ENCODE results near the gene FILIP1L. TPM values are rescaled to one million over a fixed set of nuclear protein-coding genes. Genes with fewer than 3 reads are reported as not detected.

The FILIP1L gene
- total RNA-seq, 1 donor: 0.42 TPM

GRCh38 chr3:99931059-99931458 is 183.2 kb downstream of the FILIP1L start:
- H3K9me3 ChIP-seq (ENCODE audit: low read depth, low read length): no peaks in the 10 kb centered on the region
- H3K27me3 ChIP-seq (ENCODE audit: insufficient read depth, low read length): no peaks in the 10 kb centered on the region
- no peaks in the 10 kb centered on the region for H3K4me1 ChIP-seq (ENCODE audit: insufficient read depth, low read length)
- H3K4me3 ChIP-seq (ENCODE audit: low read length): no peak overlapping the region

DNA sequence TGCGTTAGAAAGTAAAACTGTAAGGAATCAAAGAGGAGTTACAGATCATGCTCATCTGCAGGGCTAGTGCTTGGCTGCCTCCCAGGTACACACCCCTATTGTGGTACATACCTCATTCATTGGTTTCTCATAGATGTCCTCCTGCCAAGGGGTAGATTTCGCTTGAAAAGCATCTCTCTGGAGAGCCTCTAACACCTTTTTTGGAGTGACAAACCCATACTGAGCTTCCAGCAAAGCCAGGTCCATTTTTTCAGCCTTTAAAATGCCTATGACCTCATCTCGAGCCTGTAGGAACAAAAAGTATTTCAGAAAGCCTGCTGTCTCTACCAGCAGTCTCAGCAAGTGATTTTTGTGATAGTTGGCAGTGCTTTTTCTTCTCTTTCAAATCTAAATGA is 184.6 kb downstream of the FILIP1L start:
- Histone ChIP-seq H3K27me3 (ENCODE audit: insufficient read depth, low read length) (no peaks in the 10 kb centered on the region), H3K4me1 (ENCODE audit: insufficient read depth, low read length) (no peaks in the 10 kb centered on the region), H3K9me3 (ENCODE audit: low read depth, low read length) (no peaks in the 10 kb centered on the region), H3K4me3 (ENCODE audit: low read length) (no peak overlapping the region)

DNA sequence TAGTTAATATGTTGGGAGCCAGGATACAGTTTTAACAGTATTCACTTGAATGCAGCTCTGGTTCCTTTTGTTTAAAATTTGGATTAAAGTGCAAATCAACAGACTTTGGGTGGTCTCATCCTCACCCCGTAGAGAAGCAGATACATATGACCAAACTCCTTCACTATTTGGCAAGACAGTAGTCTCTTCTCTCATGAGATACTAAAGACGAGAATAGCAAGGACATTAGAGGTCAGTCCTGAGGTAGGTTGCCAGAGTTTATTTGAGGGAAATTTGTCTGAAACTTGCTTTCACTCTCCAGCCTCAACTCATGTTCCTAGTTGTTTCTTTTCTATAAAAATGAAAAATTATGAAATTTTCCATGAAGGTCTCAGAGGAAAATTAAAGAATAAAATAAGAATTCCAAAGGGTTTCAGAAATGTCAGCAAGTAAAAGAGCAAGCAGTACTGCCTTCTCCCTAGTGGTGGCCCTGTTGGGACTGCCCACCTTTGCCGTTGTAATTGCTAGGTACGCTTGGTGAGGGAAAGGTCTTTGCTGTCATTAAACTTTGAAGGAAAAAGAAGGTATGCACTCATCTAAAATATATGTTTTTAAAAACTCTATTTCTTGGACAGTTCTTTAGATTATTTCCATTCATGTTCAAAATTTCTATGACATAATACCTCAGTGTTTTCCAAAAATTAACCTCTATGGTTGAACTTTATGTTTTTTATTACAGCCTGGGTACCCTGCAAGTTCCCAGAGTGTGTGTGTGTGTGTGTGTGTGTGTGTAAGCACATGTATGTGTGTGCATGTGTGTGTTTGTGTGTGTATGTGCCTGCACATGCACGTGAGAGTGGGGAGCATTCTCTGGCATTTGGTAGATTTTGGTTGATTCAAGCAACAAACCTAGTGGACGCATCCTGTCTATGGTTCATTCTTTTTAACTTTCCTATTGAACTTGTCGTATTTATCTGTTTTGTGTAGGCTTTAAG is 185.2 kb downstream of the FILIP1L start:
- no peaks in the 10 kb centered on the region for H3K9me3 ChIP-seq (ENCODE audit: low read depth, low read length)
- H3K4me1 ChIP-seq (ENCODE audit: insufficient read depth, low read length): no peaks in the 10 kb centered on the region
- no peaks in the 10 kb centered on the region for H3K27me3 ChIP-seq (ENCODE audit: insufficient read depth, low read length)
- H3K4me3 ChIP-seq (ENCODE audit: low read length): no peak overlapping the region

GRCh38 chr3:99927671-99928457 is 186.4 kb downstream of the FILIP1L start:
- H3K4me1 ChIP-seq (ENCODE audit: insufficient read depth, low read length): no peaks in the 10 kb centered on the region
- H3K9me3 ChIP-seq (ENCODE audit: low read depth, low read length): no peaks in the 10 kb centered on the region
- H3K4me3 ChIP-seq (ENCODE audit: low read length): no peak overlapping the region
- no peaks in the 10 kb centered on the region for H3K27me3 ChIP-seq (ENCODE audit: insufficient read depth, low read length)

- Histone ChIP-seq H3K4me3 (ENCODE audit: low read length) (no peak overlapping the region), H3K4me1 (ENCODE audit: insufficient read depth, low read length) (peaks cover 7% of the 10 kb centered on the region), H3K27me3 (ENCODE audit: insufficient read depth, low read length) (no peaks in the 10 kb centered on the region), H3K9me3 (ENCODE audit: low read depth, low read length) (no peaks in the 10 kb centered on the region)
These were observed 188.6 kb downstream of the FILIP1L start for GRCh38 chr3:99925584-99926230.

DNA sequence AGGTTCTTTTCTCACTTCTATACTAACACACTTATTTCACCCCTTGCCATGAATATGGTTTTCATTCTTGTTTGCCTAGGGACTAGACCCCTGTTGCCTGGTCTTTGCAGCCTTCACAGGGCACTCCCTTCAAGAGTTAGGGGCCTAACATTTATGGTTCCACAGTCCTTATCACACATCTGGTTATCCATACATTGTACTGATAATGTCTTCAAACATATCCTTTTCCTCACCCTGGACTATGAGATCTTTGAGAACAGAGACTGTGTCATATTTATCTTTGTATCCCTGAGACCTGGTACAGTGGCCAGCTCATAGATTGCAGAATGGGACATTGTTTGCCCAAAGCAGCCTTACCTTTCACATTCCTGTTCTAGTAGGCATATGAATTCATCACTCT is 190.4 kb downstream of the FILIP1L start:
- Histone ChIP-seq H3K4me1 (ENCODE audit: insufficient read depth, low read length) (peaks cover 10% of the 10 kb centered on the region), H3K4me3 (ENCODE audit: low read length) (no peak overlapping the region), H3K27me3 (ENCODE audit: insufficient read depth, low read length) (no peaks in the 10 kb centered on the region), H3K9me3 (ENCODE audit: low read depth, low read length) (no peaks in the 10 kb centered on the region)

DNA sequence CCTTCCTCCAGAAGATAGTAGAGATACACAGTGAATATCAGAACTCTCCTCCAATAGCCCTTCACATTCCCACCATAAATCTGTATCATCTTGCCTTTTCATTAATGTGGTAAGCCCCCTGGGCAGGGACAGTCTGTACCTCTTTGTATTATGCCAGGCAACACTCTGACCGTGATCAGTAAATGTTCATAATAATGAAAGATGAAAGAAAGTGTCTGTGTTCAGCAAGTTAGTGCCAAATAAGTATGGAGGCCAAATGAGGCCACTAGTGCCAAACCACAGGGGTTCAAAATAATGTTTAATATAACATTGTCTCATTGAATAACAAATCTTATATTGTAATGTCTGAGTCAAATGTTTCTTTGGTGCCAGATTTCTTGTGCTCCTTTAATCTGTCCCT is 192.3 kb downstream of the FILIP1L start:
- Histone ChIP-seq H3K9me3 (ENCODE audit: low read depth, low read length) (no peaks in the 10 kb centered on the region), H3K4me1 (ENCODE audit: insufficient read depth, low read length) (peaks cover 10% of the 10 kb centered on the region), H3K4me3 (ENCODE audit: low read length) (no peak overlapping the region), H3K27me3 (ENCODE audit: insufficient read depth, low read length) (no peaks in the 10 kb centered on the region)

GRCh38 chr3:99921377-99921695 is 193.0 kb downstream of the FILIP1L start:
- H3K4me1 ChIP-seq (ENCODE audit: insufficient read depth, low read length): peaks cover 10% of the 10 kb centered on the region
- no peaks in the 10 kb centered on the region for H3K9me3 ChIP-seq (ENCODE audit: low read depth, low read length)
- H3K4me3 ChIP-seq (ENCODE audit: low read length): no peak overlapping the region
- H3K27me3 ChIP-seq (ENCODE audit: insufficient read depth, low read length): no peaks in the 10 kb centered on the region

GRCh38 chr3:99920481-99921376 is 193.6 kb downstream of the FILIP1L start:
- H3K27me3 ChIP-seq (ENCODE audit: insufficient read depth, low read length): no peaks in the 10 kb centered on the region
- H3K4me1 ChIP-seq (ENCODE audit: insufficient read depth, low read length): peaks cover 10% of the 10 kb centered on the region
- H3K9me3 ChIP-seq (ENCODE audit: low read depth, low read length): no peaks in the 10 kb centered on the region
- no peak overlapping the region for H3K4me3 ChIP-seq (ENCODE audit: low read length)

DNA sequence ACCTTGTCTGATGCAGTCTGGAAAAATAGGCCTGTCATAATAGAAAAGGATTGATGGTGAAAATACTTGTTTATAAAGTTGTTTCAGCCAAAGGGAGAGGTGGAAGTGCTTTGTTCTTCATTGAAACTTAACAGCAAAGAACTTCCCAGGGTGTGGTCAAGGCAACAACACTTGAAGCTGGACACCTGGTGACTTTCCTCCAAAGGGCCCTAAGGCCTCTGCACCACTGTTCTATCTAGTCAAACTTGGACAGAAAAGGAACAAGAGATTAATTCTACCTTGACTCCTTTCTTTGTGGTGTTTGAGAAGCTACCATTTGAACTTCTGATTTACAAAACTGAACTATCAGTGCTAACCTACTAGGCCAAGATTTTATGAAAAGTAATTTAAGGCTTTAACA is 194.6 kb downstream of the FILIP1L start:
- no peaks in the 10 kb centered on the region for H3K9me3 ChIP-seq (ENCODE audit: low read depth, low read length)
- no peak overlapping the region for H3K4me3 ChIP-seq (ENCODE audit: low read length)
- peaks cover 10% of the 10 kb centered on the region for H3K4me1 ChIP-seq (ENCODE audit: insufficient read depth, low read length)
- H3K27me3 ChIP-seq (ENCODE audit: insufficient read depth, low read length): no peaks in the 10 kb centered on the region

DNA sequence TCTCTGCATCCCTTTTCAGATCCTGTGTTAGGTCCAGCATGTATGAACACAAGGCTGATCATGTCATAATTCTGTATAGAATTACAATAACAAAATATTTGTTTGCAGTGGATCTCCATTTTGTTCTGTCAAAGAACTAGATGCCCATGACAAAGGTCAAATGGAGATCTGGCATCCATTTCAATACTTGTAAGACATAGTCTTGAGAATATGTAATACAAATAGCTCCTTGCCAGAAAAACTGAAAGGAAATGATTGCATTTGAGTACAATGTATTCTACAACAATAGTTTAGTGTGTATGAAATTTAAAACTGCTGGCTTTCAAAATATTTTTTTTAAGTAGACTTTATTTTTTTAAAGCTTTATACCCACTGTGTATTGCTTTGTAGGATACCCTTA is 195.6 kb downstream of the FILIP1L start:
- Histone ChIP-seq H3K4me1 (ENCODE audit: insufficient read depth, low read length) (peaks cover 10% of the 10 kb centered on the region), H3K4me3 (ENCODE audit: low read length) (no peak overlapping the region), H3K27me3 (ENCODE audit: insufficient read depth, low read length) (no peaks in the 10 kb centered on the region), H3K9me3 (ENCODE audit: low read depth, low read length) (no peaks in the 10 kb centered on the region)

DNA sequence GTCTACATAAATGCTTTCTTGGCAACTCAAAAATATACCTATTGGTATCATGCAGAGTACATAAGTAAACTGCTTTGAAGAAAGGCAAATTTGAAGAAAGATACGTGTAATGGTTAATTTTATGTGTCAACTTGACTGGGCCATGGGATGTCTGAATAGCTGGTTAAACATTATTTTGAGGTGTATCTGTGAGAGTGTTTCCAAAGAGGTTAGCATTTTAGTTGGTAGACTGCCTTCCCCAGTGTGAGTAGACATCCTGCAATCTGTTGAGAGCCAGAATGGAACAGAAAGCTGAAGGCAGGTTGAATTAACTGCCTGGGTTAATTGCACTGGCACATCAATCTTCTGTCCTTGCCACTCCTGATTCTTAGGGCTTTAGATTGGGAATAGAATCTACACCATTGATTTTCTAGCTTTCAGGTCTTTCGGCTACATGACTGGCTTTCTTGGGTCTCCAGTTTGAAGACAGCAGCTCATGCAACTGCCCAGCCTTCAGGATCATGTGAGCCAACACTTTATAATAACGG is 198.3 kb downstream of the FILIP1L start:
- no peak overlapping the region for H3K4me3 ChIP-seq (ENCODE audit: low read length)
- peaks cover 6% of the 10 kb centered on the region for H3K4me1 ChIP-seq (ENCODE audit: insufficient read depth, low read length)
- H3K27me3 ChIP-seq (ENCODE audit: insufficient read depth, low read length): no peaks in the 10 kb centered on the region
- H3K9me3 ChIP-seq (ENCODE audit: low read depth, low read length): no peaks in the 10 kb centered on the region

GRCh38 chr3:99911433-99911832 is 202.9 kb downstream of the FILIP1L start:
- Histone ChIP-seq H3K9me3 (ENCODE audit: low read depth, low read length) (no peaks in the 10 kb centered on the region), H3K27me3 (ENCODE audit: insufficient read depth, low read length) (no peaks in the 10 kb centered on the region), H3K4me1 (ENCODE audit: insufficient read depth, low read length) (no peaks in the 10 kb centered on the region), H3K4me3 (ENCODE audit: low read length) (no peak overlapping the region)

- Histone ChIP-seq H3K4me3 (ENCODE audit: low read length) (no peak overlapping the region), H3K27me3 (ENCODE audit: insufficient read depth, low read length) (no peaks in the 10 kb centered on the region), H3K4me1 (ENCODE audit: insufficient read depth, low read length) (no peaks in the 10 kb centered on the region)
These were observed 203.5 kb downstream of the FILIP1L start for GRCh38 chr3:99910752-99911290.

More at GRCh38 chr3:99910752-99911290, 203.5 kb downstream of the FILIP1L start:
- H3K9me3 ChIP-seq (ENCODE audit: low read depth, low read length): no peaks in the 10 kb centered on the region
